Measurements from ENCODE around the gene RNF14. TPM values are rescaled to one million over a fixed set of nuclear protein-coding genes. Genes with fewer than 3 reads are reported as not detected.
"Not testable (repeated sequence)": the region's sequence is repeated elsewhere in the genome, so short reads cannot be mapped to it uniquely, and the experiment has no call there.

The RNF14 gene
- polyA plus RNA-seq, 3 donors = 9.7 to 52.8 (median 31.2) TPM

DNA sequence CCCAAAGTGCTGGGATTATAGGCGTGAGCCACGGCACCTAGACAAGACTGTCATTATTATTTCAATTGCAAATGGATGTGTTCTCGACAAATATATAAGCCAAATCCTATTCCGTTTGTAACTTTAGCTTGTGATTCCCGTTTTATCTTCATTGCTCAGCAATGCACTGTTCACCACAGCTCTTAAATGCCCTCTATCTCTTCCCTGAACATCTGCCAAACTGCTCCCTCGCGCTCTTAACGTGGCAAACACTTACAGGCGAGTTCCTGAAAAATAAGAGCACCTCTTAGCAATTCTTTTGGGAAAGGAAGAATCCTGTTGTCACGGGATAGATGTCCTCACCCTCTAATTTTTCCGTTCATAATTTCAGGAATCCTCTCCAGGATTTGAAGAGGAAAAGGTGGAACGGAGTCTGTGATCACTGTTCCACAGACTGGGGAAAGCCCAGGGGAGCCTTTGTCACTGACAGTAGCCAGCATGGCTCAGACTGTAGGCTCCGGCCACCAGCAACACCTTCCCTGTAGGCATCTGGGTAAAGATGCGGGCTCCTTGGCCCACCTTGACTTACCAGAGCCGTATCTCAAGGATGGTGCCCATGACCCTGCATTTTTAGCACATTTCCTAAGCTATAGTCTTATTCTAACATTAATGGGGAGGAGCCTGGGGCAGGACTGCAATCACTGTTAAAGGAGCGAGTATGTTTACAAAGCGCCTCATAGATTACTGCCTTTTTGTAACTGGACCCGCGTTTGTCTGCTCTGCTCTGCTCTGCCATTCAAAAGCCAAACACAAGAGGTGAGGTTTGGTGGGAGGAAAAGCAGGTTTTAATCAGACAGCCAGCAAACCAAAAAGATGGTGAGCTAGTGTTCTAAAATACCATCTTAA lies 64.1 kb downstream of the RNF14 start:
- peak overlapping the region in 1 of 2 donors; percentile 11 for H3K4me3 Mint-ChIP-seq

DNA sequence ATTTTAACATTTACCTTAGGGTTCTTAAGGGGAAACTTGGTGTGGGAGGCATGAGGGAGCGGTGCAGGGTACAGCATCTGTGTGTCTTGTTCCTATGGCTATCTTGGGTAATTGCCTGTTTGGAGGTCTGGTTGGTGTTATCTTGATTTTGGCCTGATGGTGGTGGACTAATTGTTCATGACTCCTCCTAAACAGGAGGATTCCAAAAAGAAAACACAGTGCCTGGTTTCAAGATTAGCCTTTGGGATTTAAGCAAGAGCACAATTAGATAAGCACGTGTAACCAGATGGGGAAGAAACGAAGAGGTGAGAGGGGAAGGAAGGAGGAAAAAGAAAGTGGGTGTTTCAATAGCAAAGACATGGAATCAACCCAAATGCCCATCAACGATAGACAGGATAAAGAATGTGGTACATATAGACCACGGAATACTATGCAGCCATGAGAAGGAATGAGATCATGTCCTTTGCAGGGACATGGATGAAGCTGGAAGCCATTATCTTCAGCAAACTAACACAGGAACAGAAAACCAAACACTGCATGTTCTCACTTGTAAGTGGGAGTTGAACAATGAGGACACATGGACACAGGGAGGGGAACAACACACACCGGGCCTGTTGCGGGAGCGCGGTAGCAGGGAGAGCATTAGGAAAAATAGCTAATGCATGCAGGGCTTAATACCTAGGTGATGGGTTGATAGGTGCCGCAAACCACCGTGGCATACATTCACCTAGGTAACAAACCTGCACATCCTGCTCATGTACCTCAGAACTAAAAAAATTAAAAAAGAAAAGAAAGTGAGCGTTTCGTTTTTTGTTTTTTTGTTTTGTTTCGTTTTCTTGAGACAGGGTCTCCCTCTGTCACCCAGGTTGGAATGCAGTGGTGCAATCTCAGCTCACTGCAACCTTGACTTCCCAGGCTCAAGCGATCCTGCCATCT lies 65.0 kb downstream of the RNF14 start:
- not testable (repeated sequence) for DNase-seq
- WGBS (ENCODE audit: insufficient coverage) = 79% methylated on average over 4 of the region's 15 CpGs
- H3K27me3 Mint-ChIP-seq (ENCODE audit: low read depth in 3 of 3) = peaks cover 16 to 21% (median 21%) of the 10 kb centered on the region in 3 donors

More for the DNA sequence above, 64.1 kb downstream of the RNF14 start:
- Mint-ChIP-seq H3K27ac (no peak overlapping the region), H3K27me3 (ENCODE audit: low read depth in 3 of 3) (peaks cover 21 to 29% (median 23%) of the 10 kb centered on the region in 3 donors), H3K4me1 (peaks cover 5% of the 10 kb centered on the region), H3K9me3 (peaks cover 0 to 2% (median 0%) of the 10 kb centered on the region in 7 donors), H3K36me3 (no peaks in the 10 kb centered on the region)
- Histone ChIP-seq H3K4me1 (ENCODE audit: control insufficient read depth in 1 of 2, insufficient read depth in 2 of 2, low read length in 2 of 2) (no peaks in the 10 kb centered on the region), H3K36me3 (replicated peaks in 1 of 2; ENCODE audit: control insufficient read depth in 1 of 2, insufficient read depth in 2 of 2, low read length in 2 of 2) (no peaks in the 10 kb centered on the region), H3K4me3 (replicated peaks in 1 of 3; ENCODE audit: low read depth in 2 of 3, low read length in 3 of 3) (no peak overlapping the region), H3K4me2 (replicated peaks; ENCODE audit: extremely low read depth, low read length, poor library complexity, severe bottlenecking) (no peak overlapping the region), H3K9me3 (replicated peaks in 1 of 2; ENCODE audit: control insufficient read depth in 1 of 2, insufficient read depth in 1 of 2, low read length in 2 of 2) (no peaks in the 10 kb centered on the region), H3K27ac (ENCODE audit: low read depth in 1 of 2, low read length in 2 of 2) (no peak overlapping the region), H3K27me3 (ENCODE audit: control insufficient read depth in 2 of 2, insufficient read depth in 2 of 2, low read length in 2 of 2) (peaks cover 3 to 11% of the 10 kb centered on the region in 2 donors), H4K20me1 (ENCODE audit: insufficient read depth, low read length) (no peaks in the 10 kb centered on the region), H2AFZ (ENCODE audit: insufficient read depth, low read depth, low read length, poor library complexity, severe bottlenecking) (no peak overlapping the region), H3K9ac (ENCODE audit: insufficient read depth, low read length, poor library complexity, severe bottlenecking) (no peak overlapping the region), H3K79me2 (ENCODE audit: insufficient read depth, low read length) (no peaks in the 10 kb centered on the region)
- intact Hi-C loops (cut with micrococcal nuclease) = no loop called here
- WGBS (ENCODE audit: insufficient coverage) = 73% methylated on average over 6 of the region's 19 CpGs
- no peak for DNase-seq
- TF ChIP-seq, protein P1, sequence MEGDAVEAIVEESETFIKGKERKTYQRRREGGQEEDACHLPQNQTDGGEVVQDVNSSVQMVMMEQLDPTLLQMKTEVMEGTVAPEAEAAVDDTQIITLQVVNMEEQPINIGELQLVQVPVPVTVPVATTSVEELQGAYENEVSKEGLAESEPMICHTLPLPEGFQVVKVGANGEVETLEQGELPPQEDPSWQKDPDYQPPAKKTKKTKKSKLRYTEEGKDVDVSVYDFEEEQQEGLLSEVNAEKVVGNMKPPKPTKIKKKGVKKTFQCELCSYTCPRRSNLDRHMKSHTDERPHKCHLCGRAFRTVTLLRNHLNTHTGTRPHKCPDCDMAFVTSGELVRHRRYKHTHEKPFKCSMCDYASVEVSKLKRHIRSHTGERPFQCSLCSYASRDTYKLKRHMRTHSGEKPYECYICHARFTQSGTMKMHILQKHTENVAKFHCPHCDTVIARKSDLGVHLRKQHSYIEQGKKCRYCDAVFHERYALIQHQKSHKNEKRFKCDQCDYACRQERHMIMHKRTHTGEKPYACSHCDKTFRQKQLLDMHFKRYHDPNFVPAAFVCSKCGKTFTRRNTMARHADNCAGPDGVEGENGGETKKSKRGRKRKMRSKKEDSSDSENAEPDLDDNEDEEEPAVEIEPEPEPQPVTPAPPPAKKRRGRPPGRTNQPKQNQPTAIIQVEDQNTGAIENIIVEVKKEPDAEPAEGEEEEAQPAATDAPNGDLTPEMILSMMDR (IDR thresholded peaks at IDR 0.05) = no peak

More for the DNA sequence above, 65.0 kb downstream of the RNF14 start:
- H3K27ac Mint-ChIP-seq; H3K4me2 ChIP-seq (replicated peaks; ENCODE audit: extremely low read depth, low read length, poor library complexity, severe bottlenecking); H3K9ac ChIP-seq (ENCODE audit: insufficient read depth, low read length, poor library complexity, severe bottlenecking); H3K27ac ChIP-seq (ENCODE audit: low read depth in 1 of 2, low read length in 2 of 2); H3K4me1 Mint-ChIP-seq; H3K4me3 Mint-ChIP-seq; intact Hi-C loops (cut with micrococcal nuclease); H3K9me3 ChIP-seq (replicated peaks in 1 of 2; ENCODE audit: control insufficient read depth in 1 of 2, insufficient read depth in 1 of 2, low read length in 2 of 2); H3K9me3 Mint-ChIP-seq; H3K4me1 ChIP-seq (ENCODE audit: control insufficient read depth in 1 of 2, insufficient read depth in 2 of 2, low read length in 2 of 2); H3K36me3 ChIP-seq (replicated peaks in 1 of 2; ENCODE audit: control insufficient read depth in 1 of 2, insufficient read depth in 2 of 2, low read length in 2 of 2); H4K20me1 ChIP-seq (ENCODE audit: insufficient read depth, low read length); H3K79me2 ChIP-seq (ENCODE audit: insufficient read depth, low read length); H3K36me3 Mint-ChIP-seq; H3K4me3 ChIP-seq (replicated peaks in 1 of 3; ENCODE audit: low read depth in 2 of 3, low read length in 3 of 3); H2AFZ ChIP-seq (ENCODE audit: insufficient read depth, low read depth, low read length, poor library complexity, severe bottlenecking): not testable (repeated sequence)
- peaks cover 3 to 11% of the 10 kb centered on the region in 2 donors for H3K27me3 ChIP-seq (ENCODE audit: control insufficient read depth in 2 of 2, insufficient read depth in 2 of 2, low read length in 2 of 2)

Measured in CD14-positive monocyte (primary cell).